Endothelial cell of hepatic sinusoid (primary cell): ENCODE data around the gene CLPSL2.

Source experiments
- in situ Hi-C: cut with HindIII; loops from 2 replicates; pipeline ENCODE4 v1.10.0; 2017; ENCODE audit warnings: low sequenced_read_pairs

The CLPSL2 gene

DNA sequence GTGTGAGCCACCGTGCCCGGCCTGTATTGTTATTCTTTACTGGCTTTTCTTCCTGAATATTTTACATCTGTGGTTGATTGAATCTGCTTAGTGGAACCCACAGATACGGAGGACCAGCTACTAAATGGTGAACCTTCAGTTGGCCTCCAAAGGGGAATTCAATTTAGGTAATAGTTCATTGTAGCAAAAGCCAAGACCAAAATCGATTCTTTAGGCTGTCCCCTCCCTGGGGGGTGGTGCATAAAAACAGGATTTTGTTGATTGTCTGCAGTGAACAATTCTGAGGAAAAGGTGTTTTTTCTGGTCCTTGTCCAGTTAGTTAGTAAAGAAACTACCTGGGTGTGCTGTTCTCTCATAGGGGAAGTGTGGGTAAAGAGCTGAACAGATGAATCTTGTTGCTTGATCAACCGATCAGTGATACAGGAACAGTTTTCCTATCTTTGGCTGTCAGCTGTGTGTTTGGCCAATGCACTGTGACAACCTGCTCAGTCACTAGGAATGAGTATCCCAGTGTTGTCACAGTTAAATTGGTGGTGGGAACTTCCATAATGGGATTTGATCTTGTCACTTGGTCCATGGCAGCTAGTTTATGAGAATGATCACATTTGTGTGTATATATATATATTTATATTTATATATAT, 48.3 kb downstream of the CLPSL2 start:
- in situ Hi-C loops = no loop called here
